Pancreas (tissue), 10 donors: Measurements from ENCODE around the gene ITGAD. TPM values are rescaled to one million over a fixed set of nuclear protein-coding genes. Genes with fewer than 3 reads are reported as not detected.
A peak's percentile ranks its signal among the peaks of the same experiment; 100 is the strongest.

ENCODE experiments used
- ATAC-seq, 4 donors: fragments of 200-7000 bp; cut with Tn5 transposase; one replicate each; pipeline versions ENCODE4 v1.8.0 to v1.9.1; 2020; ENCODE audit warnings: mild to moderate bottlenecking in 4 of 4, moderate library complexity in 4 of 4
- DNase-seq, 6 donors: peaks; one replicate each; pipeline ENCODE4 v3.0.0-alpha.2; 2020
- FAIRE-seq: peaks from 2 replicates; lab custom pipeline; 2012; peaks lifted over from hg19 to GRCh38; lab: Jason Lieb, UNC
- H3K27ac ChIP-seq, 4 donors: fragments of 200-600 bp; sonication (generic); 1 replicate in 3 of 4; 2 replicates in 1 of 4; pipeline versions ENCODE4 v1.5.0 to v1.8.0; 2020
- H3K27me3 ChIP-seq, 4 donors: fragments of 200-600 bp; one replicate each; pipeline ENCODE4 v1.8.0; 2021
- H3K36me3 ChIP-seq, 3 donors: fragments of 200-600 bp; sonication (generic) in 1 of 3; one replicate each; pipeline versions ENCODE4 v1.5.0 to v1.8.0; 2020 to 2021
- H3K4me1 ChIP-seq, 3 donors: fragments of 200-600 bp; one replicate each; pipeline ENCODE4 v1.8.0; 2021
- H3K4me3 ChIP-seq, 4 donors: fragments of 200-600 bp; sonication (generic) in 2 of 4; one replicate each; pipeline versions ENCODE4 v1.5.0 to v1.8.0; 2020 to 2021
- H3K9me3 ChIP-seq, 4 donors: fragments of 200-600 bp; one replicate each; pipeline ENCODE4 v1.8.0; 2021
- WGBS, 2 donors: extraction: QIAGEN DNeasy Blood & Tissue Kit; methylation state at CpG; one replicate each; pipeline ENCODE4 v1.1.7; 2013; 5-methylcytosine and 5-hydroxymethylcytosine counted together
- intact Hi-C, 3 donors: fragments of 100-400 bp; cut with DNase I; formaldehyde crosslinking; loops; one replicate each; pipeline versions ENCODE4 v1.11.1 to v1.14.2; 2022
- polyA plus RNA-seq, 2 donors: library from polyadenylated mRNA; stranded (reverse); fragments of 200-250 nt; gene quantifications; one replicate each; pipeline ENCODE4 v1.2.3, GENCODE V29; 2013
- total RNA-seq, 6 donors: library from RNA; stranded (reverse); fragmentation: NEBNext Ultra II Directional in 4 of 6; extraction: Animal tissue kit (Norgen Biotek cat#: 25700) in 4 of 6; gene quantifications; one replicate each; pipeline versions ENCODE4 v1.2.1 to v1.2.4, GENCODE V29; 2021 to 2023
- TF ChIP-seq, protein P1 (sequence below), 4 donors: fragments of 200-600 bp; sonication (generic) in 3 of 4; IDR thresholded peaks; one replicate each; pipeline versions ENCODE4 v1.5.0 to v1.8.0; 2021; ENCODE audit warnings: antibody characterized with exemption in 4 of 4
- donor health status: healthy with polysubstance abuse.
- donor health status: DM: no; HTN: no; CAD: no; lungs with moderate emphysema.
- donor health status: DM: no; HTN: no; CAD: no.
- donor health status: control.
- donor health status: control.
- donor health status: Bipolar disorder and iron deficiency.
- donor health status: DM: yes; HTN: yes; CAD: no.
- donor health status: DM: no; HTN: no; CAD: no.
- donor health status: DM: no; HTN: no; CAD: no.
- donor health status: DM: yes; HTN: yes; CAD: no.

ITGAD gene
- total and polyA plus RNA-seq, 8 donors = 0.06 to 0.31 TPM; not detected in 6

DNA sequence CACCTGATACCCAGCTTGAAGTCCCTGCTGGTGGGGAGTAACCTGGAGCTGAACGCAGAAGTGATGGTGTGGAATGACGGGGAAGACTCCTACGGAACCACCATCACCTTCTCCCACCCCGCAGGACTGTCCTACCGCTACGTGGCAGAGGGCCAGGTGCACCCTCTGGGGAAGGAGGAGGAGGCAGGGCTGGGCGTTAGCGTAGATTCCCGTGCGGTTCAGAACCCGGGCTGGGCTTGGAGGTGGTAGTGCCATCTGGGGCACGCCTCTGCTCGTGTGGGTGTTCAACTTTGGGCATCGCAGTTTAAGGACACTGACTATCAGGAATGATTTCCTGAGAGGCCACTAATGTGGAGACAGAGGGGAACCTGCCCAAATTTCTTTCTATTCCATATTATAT lies 19.9 kb upstream of the ITGAD start:
- H3K4me3 ChIP-seq = no peak overlapping the region
- H3K36me3 ChIP-seq = no peaks in the 10 kb centered on the region
- FAIRE-seq (no peak), DNase-seq (no peak), ATAC-seq (no peak)
- 75 to 78% methylated on average over 14 of the region's 14 CpGs for WGBS, 2 donors
- H3K27ac ChIP-seq = no peak overlapping the region
- no peaks in the 10 kb centered on the region for H3K9me3 ChIP-seq
- TF ChIP-seq, protein P1, sequence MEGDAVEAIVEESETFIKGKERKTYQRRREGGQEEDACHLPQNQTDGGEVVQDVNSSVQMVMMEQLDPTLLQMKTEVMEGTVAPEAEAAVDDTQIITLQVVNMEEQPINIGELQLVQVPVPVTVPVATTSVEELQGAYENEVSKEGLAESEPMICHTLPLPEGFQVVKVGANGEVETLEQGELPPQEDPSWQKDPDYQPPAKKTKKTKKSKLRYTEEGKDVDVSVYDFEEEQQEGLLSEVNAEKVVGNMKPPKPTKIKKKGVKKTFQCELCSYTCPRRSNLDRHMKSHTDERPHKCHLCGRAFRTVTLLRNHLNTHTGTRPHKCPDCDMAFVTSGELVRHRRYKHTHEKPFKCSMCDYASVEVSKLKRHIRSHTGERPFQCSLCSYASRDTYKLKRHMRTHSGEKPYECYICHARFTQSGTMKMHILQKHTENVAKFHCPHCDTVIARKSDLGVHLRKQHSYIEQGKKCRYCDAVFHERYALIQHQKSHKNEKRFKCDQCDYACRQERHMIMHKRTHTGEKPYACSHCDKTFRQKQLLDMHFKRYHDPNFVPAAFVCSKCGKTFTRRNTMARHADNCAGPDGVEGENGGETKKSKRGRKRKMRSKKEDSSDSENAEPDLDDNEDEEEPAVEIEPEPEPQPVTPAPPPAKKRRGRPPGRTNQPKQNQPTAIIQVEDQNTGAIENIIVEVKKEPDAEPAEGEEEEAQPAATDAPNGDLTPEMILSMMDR (IDR thresholded peaks at IDR 0.05) = no peak
- H3K27me3 ChIP-seq = no peaks in the 10 kb centered on the region
- intact Hi-C loops = no loop called here
- H3K4me1 ChIP-seq = peaks cover 4 to 8% (median 6%) of the 10 kb centered on the region in 3 donors

DNA sequence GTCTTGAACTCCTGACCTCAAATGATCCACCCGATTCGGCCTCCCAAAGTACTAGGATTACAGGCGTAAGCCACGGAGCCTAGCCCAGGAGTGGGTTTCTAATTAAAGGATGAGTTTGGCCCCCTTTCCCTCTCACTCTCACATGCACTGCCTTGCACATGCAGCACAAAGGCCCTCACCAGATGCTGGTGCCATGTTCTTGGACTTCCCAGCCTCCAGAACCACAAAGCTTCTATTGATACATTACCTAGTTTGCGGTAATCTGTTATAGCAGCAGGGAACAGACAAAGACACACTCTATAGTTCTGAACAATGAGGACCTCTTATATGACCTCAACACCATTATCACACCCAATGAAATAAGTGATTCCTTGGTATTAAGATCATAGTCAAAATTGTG lies 17.9 kb upstream of the ITGAD start:
- TF ChIP-seq, protein P1 (IDR thresholded peaks at IDR 0.05) = no peak
- intact Hi-C loops = no loop called here
- ATAC-seq (no peak), FAIRE-seq (no peak), DNase-seq (no peak)
- Histone ChIP-seq H3K4me1 (peaks cover 4 to 8% (median 6%) of the 10 kb centered on the region in 3 donors), H3K27ac (no peak overlapping the region), H3K9me3 (no peaks in the 10 kb centered on the region), H3K27me3 (no peaks in the 10 kb centered on the region), H3K36me3 (no peaks in the 10 kb centered on the region), H3K4me3 (no peak overlapping the region)
- 95 to 96% methylated on average over 5 of the region's 5 CpGs for WGBS, 2 donors

DNA sequence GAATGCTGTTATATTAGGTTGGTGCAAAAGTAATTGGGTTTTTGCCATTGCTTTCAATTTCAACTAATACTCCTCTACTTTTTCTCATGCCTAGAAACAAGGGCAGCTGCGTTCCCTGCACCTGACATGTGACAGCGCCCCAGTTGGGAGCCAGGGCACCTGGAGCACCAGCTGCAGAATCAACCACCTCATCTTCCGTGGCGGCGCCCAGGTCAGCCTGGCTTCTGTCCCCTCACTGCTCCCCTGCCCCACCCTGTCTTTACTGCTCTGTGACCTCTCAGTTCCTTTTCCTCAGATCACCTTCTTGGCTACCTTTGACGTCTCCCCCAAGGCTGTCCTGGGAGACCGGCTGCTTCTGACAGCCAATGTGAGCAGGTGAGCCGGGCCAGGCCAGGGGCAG lies 16.4 kb upstream of the ITGAD start:
- Histone ChIP-seq H3K36me3 (no peaks in the 10 kb centered on the region), H3K4me3 (no peak overlapping the region), H3K27ac (peak overlapping the region in 2 of 4 donors; percentile 37 to 59), H3K27me3 (no peaks in the 10 kb centered on the region), H3K9me3 (no peaks in the 10 kb centered on the region), H3K4me1 (peaks cover 4 to 8% (median 6%) of the 10 kb centered on the region in 3 donors)
- ATAC-seq (peak; percentile 69 to 83 (median 74)), DNase-seq (peak in 4 of 6 donors; percentile 48 to 70 (median 54)), FAIRE-seq (no peak)
- 34 to 39% methylated on average over 8 of the region's 8 CpGs for WGBS, 2 donors
- TF ChIP-seq, protein P1 (IDR thresholded peaks at IDR 0.05) = no peak
- intact Hi-C loops = no loop called here

DNA sequence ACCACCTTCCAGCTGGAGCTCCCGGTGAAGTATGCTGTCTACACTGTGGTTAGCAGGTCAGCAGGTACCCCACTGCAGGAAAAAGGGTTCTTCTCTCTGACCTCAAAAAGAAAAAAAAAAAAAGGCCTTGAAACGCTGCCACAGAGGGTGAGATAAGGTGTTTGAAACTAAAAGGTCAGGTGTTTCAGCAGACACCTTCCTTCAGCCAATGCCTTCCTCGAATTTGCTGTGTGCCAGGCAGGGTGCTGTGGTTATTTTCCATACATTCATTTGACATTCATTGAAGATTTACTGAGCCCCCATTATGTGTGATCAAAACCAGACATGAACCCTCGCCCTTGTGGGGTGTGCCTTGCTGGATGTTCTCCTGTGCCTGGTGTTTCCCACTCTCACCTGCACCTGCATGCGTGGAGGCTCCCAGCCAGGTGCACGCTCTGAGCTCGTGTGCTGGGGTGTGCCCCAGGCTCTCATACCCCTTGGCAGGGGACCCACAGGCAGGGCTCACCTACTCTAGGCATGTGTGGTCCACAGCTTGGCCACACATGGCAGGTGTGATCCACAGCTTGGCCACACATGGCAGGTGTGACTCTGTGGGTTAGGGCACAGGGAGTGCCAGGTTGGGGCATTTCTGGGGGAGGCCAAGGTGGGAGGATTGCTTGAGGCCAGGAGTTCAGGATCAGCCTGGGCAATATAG lies 15.8 kb upstream of the ITGAD start:
- 32 to 41% methylated on average over 7 of the region's 7 CpGs for whole genome bisulfite sequencing, 2 donors
- peaks cover 4 to 8% (median 6%) of the 10 kb centered on the region in 3 donors for H3K4me1 ChIP-seq
- DNase-seq (peak in 2 of 6 donors; percentile 37 to 49), FAIRE-seq (no peak), ATAC-seq (peak; percentile 72 to 89 (median 82))
- TF ChIP-seq, protein P1 (IDR thresholded peaks at IDR 0.05) = no peak
- H3K27ac ChIP-seq = peak overlapping the region in 2 of 4 donors; percentile 12 to 59
- H3K36me3 ChIP-seq = no peaks in the 10 kb centered on the region
- intact Hi-C loops = no loop called here
- H3K27me3 ChIP-seq = no peaks in the 10 kb centered on the region
- H3K4me3 ChIP-seq = no peak overlapping the region
- H3K9me3 ChIP-seq = no peaks in the 10 kb centered on the region

DNA sequence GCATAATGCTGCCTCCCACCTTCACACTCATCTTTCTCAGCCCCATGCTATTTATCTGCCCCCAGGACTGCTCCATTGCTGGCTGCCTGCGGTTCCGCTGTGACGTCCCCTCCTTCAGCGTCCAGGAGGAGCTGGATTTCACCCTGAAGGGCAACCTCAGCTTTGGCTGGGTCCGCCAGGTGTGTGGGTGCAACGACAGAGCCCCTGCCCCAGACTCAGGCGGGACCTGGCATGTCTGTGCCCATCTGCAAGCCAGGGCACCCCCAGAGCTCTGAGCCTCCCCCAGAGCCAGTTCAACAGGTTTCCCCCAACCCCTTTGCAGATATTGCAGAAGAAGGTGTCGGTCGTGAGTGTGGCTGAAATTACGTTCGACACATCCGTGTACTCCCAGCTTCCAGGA lies 12.9 kb upstream of the ITGAD start:
- DNase-seq (no peak), FAIRE-seq (no peak), ATAC-seq (no peak)
- Histone ChIP-seq H3K4me3 (no peak overlapping the region), H3K27me3 (no peaks in the 10 kb centered on the region), H3K27ac (no peak overlapping the region), H3K9me3 (no peaks in the 10 kb centered on the region), H3K36me3 (no peaks in the 10 kb centered on the region), H3K4me1 (peaks cover 8 to 14% (median 13%) of the 10 kb centered on the region in 3 donors)
- TF ChIP-seq, protein P1 (IDR thresholded peaks at IDR 0.05) = no peak
- 78% methylated on average over 12 of the region's 12 CpGs for WGBS, 2 donors
- intact Hi-C loops = no loop called here
